NCI-H526 (cell line): ENCODE data around the gene IL22.

ENCODE experiments used
- DNase-seq, 2 experiments: peaks; one replicate each; lab custom pipeline; 2025; lab: John Stamatoyannopoulos, UW

IL22 gene

GRCh38 chr12:68264158-68264855 lies 10.9 kb upstream of the IL22 start:
- no peak for DNase-seq

DNA sequence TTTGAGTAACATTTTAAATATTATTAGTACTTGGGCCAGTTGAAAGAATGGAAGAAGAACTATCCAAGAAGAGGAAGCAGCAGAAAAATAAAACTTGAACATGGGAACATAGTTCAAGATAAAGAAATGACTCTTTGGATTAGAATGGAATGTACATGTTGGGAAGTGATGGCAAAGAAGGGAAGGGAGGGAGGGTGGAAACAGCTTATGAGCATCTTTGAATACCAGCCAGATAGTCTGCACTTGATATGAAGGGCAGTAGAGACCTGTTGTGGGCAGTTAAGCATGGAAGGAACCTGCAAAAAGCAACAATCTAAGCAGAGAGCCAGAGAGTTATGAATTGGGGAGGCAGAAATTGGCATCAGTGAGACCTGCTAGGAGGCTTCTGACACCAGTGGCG lies 10.0 kb upstream of the IL22 start:
- DNase-seq, result no peak

- no peak for DNase-seq
These were observed 8.5 kb upstream of the IL22 start for GRCh38 chr12:68261896-68262295.

GRCh38 chr12:68260153-68260552 lies 6.7 kb upstream of the IL22 start:
- DNase-seq, result no peak

DNA sequence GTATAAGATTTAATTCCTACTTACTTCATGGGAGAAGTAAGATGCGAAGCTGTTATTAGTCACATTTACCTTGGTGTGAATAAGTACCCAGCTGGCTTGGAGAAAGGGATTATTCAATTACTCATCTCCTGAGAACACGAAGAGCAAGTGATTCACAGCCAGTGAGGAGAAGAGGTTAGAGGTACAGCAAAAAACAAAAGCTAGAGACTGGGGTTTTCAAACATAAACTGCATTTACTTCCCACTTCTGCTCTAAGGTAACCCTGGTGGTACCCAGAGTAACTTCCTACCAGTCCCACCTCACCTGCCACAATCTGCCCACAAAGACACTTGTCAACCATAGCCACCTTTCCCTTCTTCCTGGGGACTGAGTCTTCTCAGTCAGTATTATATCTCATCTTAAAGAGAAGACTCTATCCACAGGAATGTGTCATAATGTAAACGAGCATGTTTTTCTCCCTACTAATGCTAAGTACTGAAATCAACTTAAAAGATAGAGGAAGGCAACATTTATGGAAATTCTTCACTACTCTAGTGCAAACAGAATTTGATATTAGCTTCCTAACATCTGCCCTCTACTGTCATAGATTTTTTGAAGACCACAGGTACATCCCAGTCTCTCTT lies 6.0 kb upstream of the IL22 start:
- DNase-seq, result no peak

- DNase-seq, result no peak
These were observed 1.3 kb downstream of the IL22 start for GRCh38 chr12:68252077-68252476.

- DNase-seq, result no peak
These were observed 3.0 kb downstream of the IL22 start for GRCh38 chr12:68250454-68250853.

DNA sequence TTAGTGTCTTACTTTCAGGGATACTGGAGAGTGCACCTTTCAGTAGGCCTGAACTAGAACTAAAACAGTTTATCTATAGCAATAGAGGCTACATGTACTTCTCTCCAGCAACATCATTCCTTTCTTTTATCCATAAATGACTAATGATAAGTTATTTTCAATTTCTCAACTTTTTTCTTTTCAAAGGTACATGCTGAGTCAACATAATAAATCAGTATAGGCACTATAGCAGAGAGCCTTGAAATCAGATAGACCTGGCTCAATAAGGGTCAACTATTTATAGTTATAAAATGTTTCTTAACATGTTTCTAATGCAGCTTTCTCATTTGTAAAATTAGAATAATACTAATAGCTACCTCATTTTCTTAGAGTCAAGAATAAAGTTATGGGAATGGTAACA lies 5.6 kb downstream of the IL22 start:
- DNase-seq, result no peak

GRCh38 chr12:68246350-68246749 lies 7.1 kb downstream of the IL22 start:
- DNase-seq, result no peak

- DNase-seq, result no peak
These were observed 8.0 kb downstream of the IL22 start for GRCh38 chr12:68245180-68246021.

GRCh38 chr12:68242777-68243176 lies 10.6 kb downstream of the IL22 start:
- DNase-seq, result no peak

DNA sequence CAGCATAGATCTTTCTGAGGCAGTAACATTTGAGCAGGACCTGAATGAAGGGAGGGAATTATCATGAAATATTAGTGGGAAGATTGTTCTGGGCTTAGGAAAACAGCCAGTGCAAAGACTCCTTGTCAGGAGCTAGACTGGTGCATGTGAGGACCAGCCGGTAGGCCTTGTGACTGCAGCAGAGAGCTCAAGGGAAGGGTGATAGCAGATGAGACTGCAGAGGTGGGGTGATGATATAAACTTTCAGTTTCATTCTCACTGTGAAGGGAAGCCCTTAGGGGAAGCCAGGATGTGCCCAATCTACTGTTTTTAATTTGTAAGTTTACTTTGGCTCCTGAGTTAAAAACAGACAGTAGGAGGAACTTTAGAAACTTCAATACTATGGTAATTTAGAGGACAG lies 12.4 kb downstream of the IL22 start:
- DNase-seq, result no peak

DNA sequence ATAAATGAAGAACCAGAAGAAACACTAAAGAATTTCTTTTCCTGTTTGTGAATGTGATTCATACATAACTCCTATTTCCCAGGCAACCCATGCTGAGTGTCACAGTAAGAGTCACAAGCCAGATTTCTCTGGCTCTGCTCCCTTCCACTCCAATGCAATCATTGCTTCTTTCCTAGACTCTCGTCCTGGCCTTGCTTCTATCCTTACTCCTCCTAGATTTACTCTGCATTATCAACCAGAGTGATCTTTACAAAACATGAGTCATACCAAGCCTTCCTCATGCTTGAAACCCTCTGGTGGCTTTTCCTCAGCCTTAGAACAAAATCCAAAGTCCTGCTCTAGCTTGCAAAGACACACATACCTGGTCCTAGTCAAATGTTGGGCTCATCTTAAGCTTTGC lies 13.3 kb downstream of the IL22 start:
- DNase-seq, result no peak

DNA sequence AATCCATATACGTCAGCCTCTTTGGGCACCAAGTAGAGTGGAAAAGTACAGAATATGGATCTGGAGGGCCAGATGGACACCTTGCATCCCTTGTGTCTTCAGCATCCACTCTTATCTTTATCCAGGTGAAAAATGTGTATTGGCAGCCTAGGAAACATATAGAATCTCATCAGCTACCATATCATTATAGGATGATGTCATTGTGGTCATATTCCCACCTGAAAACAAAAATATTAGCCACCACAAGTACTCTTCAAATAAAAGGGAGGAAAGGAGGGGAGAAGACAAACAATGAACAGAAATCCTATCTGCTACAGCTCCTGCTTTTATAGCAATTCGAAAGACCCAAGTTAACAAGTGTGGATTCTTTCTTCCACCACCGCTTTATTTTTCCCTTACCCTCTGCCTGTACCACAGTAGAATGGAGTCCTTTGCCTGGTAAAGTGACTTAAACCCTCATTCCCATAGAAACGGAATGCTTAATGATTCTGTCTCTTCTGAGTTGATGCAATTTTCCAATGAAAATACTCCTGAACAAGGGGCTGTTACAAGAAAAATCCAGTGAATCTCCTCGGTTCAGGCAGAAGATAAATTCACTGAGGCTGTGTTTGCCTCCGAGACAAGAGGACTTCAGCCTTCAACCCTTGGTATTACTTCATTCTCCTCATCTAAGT lies 14.0 kb downstream of the IL22 start:
- no peak for DNase-seq

GRCh38 chr12:68237619-68238018 lies 15.8 kb downstream of the IL22 start:
- DNase-seq, result no peak

- no peak for DNase-seq
These were observed 16.3 kb downstream of the IL22 start for GRCh38 chr12:68237078-68237477.

DNA sequence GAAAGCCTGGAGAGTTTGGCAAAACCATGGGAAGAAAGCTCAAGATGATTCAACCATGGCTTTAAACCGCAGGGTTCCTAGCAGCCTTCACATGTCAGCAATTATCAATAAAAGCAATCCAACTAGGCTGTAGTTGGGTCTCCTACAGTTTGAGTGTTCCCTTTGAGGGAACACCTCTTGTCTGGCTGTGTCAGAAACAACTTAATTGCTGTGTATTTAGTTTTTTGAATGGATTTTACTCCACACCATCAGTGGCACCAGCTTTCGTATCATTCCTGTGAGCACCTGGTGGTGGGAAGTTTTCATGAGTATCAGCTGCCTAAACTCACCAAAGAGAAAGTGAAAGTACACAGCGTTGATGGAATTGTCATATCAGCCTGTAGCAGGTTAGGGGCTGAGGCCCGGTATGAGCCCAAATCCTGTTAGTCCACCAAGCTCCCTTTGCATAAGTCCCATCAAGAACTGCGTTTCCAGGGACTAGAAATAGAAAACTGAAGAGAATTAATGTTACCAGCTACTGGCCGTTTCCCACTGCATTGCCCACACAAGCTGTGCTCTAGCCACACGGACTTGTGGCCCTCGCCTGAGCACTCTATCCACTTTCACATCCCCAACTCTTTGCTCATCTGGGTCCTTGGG lies 16.9 kb downstream of the IL22 start:
- DNase-seq, result peak in 1 of 2 experiments; percentile 26

DNA sequence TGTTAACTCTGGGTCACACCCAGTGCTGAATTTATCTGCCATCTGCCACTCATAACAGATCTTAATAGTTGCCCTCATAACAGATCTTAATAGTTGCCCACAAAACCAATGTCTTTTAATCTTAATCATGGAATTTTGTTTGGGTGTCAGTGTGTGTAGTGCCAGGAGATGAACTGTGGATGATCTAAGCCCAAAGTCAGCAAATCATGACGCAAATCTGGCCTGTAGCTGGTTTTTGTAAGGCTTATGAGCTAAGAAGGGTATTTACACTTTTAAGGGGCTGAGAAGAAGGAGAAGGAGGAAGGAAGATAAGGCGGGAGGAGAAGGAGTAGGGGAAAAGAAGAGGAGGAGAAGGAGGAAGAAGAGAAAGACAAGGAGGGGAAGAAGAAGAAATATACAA lies 17.8 kb downstream of the IL22 start:
- DNase-seq, result no peak

- no peak for DNase-seq
These were observed 19.3 kb downstream of the IL22 start for GRCh38 chr12:68234140-68234539.

DNA sequence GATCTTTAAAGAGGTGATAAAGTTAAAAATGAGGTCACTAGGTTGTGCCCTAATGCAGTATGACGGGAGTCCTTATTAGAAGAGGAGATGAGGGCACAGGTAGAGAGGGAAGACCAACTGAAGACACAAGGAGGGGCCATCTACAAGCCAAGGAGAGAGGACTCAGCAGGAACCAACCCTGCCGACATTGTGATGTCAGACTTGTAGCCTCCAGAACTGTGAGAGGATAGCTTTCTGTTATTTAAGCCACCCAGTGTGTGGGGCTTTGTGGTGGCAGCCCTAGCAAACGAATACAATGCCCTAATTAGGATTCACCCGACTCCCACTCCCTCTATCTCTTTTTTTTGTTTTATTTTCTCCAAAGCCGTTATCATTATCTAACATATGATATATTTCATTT lies 19.9 kb downstream of the IL22 start:
- DNase-seq, result no peak

DNA sequence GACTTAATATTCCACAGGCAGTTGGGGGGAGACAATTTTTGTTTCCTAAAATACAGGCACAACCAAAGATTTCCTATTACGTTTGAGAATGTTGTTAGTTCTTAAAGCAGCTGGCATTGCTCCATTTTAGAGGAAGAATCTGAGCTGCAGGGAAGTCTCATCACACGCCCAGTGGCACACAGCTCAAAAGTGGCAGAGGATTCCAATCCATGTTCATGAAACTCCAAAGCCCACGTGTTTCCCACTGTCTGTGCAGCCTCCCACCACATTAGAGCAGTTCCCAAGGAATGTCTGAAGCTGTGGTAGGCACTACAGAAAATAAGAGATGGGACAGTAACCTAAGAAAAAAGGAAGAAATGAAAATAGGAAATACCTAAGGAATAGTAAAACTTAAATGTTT lies 21.7 kb downstream of the IL22 start:
- DNase-seq, result no peak

GRCh38 chr12:68231229-68231628 lies 22.2 kb downstream of the IL22 start:
- DNase-seq, result no peak
